ENCODE results near the gene TRIM14. TPM values are rescaled to one million over a fixed set of nuclear protein-coding genes. Genes with fewer than 3 reads are reported as not detected.

TRIM14 gene
- total RNA-seq, 2 experiments from 2014 or later, result 23.5 to 23.6 TPM

GRCh38 chr9:98150164-98150563 is 31.1 kb upstream of the TRIM14 start:
- H3K9me3 ChIP-seq (ENCODE audit: control insufficient read depth in 1 of 2, insufficient read depth in 1 of 2, low read length in 2 of 2), result no peaks in the 10 kb centered on the region
- ATAC-seq (ENCODE audit: poor library complexity), result no peak
- ChIA-PET POLR2A (no interaction called here), CTCF (no interaction called here)
- H3K27ac ChIP-seq (ENCODE audit: low read depth in 1 of 2, low read length in 2 of 2), result no peak overlapping the region
- DNase-seq, result no peak
- H3K27ac Mint-ChIP-seq, result no peak overlapping the region
- peaks cover 42% of the 10 kb centered on the region for H3K36me3 Mint-ChIP-seq (ENCODE audit: low read depth)
- H3K27me3 ChIP-seq (ENCODE audit: control insufficient read depth in 1 of 2, insufficient read depth in 2 of 2, low read length in 2 of 2), result no peaks in the 10 kb centered on the region
- peaks cover 5% of the 10 kb centered on the region for H3K4me1 Mint-ChIP-seq (ENCODE audit: low read depth)
- H3K36me3 ChIP-seq (ENCODE audit: insufficient read depth, low read length), result peaks cover 9% of the 10 kb centered on the region
- H3K4me1 ChIP-seq (ENCODE audit: insufficient read depth, low read length), result peaks cover 3% of the 10 kb centered on the region
- no peaks in the 10 kb centered on the region for H3K27me3 Mint-ChIP-seq
- H3K4me3 ChIP-seq (ENCODE audit: low read length), result no peak overlapping the region
- H3K4me3 Mint-ChIP-seq, result no peak overlapping the region
- H3K9me3 Mint-ChIP-seq, result no peaks in the 10 kb centered on the region
- intact Hi-C loops (cut with DNase I, micrococcal nuclease), result no loop called here
- no peak for TF ChIP-seq CTCF (IDR thresholded peaks at IDR 0.05)

GRCh38 chr9:98149422-98149821 is 30.4 kb upstream of the TRIM14 start:
- Histone ChIP-seq H3K27ac (ENCODE audit: low read depth in 1 of 2, low read length in 2 of 2) (no peak overlapping the region), H3K4me3 (ENCODE audit: low read length) (no peak overlapping the region), H3K4me1 (ENCODE audit: insufficient read depth, low read length) (peaks cover 3% of the 10 kb centered on the region), H3K9me3 (ENCODE audit: control insufficient read depth in 1 of 2, insufficient read depth in 1 of 2, low read length in 2 of 2) (no peaks in the 10 kb centered on the region), H3K36me3 (ENCODE audit: insufficient read depth, low read length) (peaks cover 7% of the 10 kb centered on the region), H3K27me3 (ENCODE audit: control insufficient read depth in 1 of 2, insufficient read depth in 2 of 2, low read length in 2 of 2) (no peaks in the 10 kb centered on the region)
- TF ChIP-seq CTCF (IDR thresholded peaks at IDR 0.05), result no peak
- DNase-seq, result no peak
- Mint-ChIP-seq H3K4me3 (no peak overlapping the region), H3K4me1 (ENCODE audit: low read depth) (peaks cover 5% of the 10 kb centered on the region), H3K27me3 (no peaks in the 10 kb centered on the region), H3K27ac (no peak overlapping the region), H3K9me3 (no peaks in the 10 kb centered on the region), H3K36me3 (ENCODE audit: low read depth) (peaks cover 35% of the 10 kb centered on the region)
- intact Hi-C loops (cut with DNase I, micrococcal nuclease), result no loop called here
- ATAC-seq (ENCODE audit: poor library complexity), result no peak
- CTCF ChIA-PET, result interaction anchor here (1.1 kb wide), 1 partner anchor 31 kb away, joined by 3 read pairs; no protein-coding TSS in a partner anchor
- POLR2A ChIA-PET, result interaction anchor here (1.0 kb wide), 1 partner anchor 35 kb away, joined by 3 read pairs; no protein-coding TSS in a partner anchor

GRCh38 chr9:98148486-98148885 is 29.5 kb upstream of the TRIM14 start:
- Mint-ChIP-seq H3K4me3 (no peak overlapping the region), H3K27ac (no peak overlapping the region), H3K36me3 (ENCODE audit: low read depth) (peaks cover 30% of the 10 kb centered on the region), H3K4me1 (ENCODE audit: low read depth) (peaks cover 5% of the 10 kb centered on the region), H3K9me3 (no peaks in the 10 kb centered on the region), H3K27me3 (no peaks in the 10 kb centered on the region)
- ATAC-seq (ENCODE audit: poor library complexity), result no peak
- Histone ChIP-seq H3K9me3 (ENCODE audit: control insufficient read depth in 1 of 2, insufficient read depth in 1 of 2, low read length in 2 of 2) (no peaks in the 10 kb centered on the region), H3K27ac (ENCODE audit: low read depth in 1 of 2, low read length in 2 of 2) (no peak overlapping the region), H3K36me3 (ENCODE audit: insufficient read depth, low read length) (peaks cover 9% of the 10 kb centered on the region), H3K4me1 (ENCODE audit: insufficient read depth, low read length) (peaks cover 3% of the 10 kb centered on the region), H3K27me3 (ENCODE audit: control insufficient read depth in 1 of 2, insufficient read depth in 2 of 2, low read length in 2 of 2) (no peaks in the 10 kb centered on the region), H3K4me3 (ENCODE audit: low read length) (no peak overlapping the region)
- intact Hi-C loops (cut with DNase I, micrococcal nuclease), result no loop called here
- no peak for DNase-seq
- POLR2A ChIA-PET, result no interaction called here
- no peak for TF ChIP-seq CTCF (IDR thresholded peaks at IDR 0.05)
- CTCF ChIA-PET, result interaction anchor here (0.6 to 1.1 kb wide), 2 partner anchors 30 to 608 kb away, joined by 3 read pairs; no protein-coding TSS in a partner anchor

All from CD4-positive, alpha-beta T cell (primary cell).